ENCODE measurements around the gene FAF1.

- no peak for TF ChIP-seq CTCF (IDR thresholded peaks at IDR 0.05)
- no peak for TF ChIP-seq POLR2A (IDR thresholded peaks at IDR 0.05)
These were observed 14.0 kb upstream of the FAF1 start for GRCh38 chr1:50973875-50974617.

Measured in transverse colon (tissue), 3 donors.